HEK293T (cell line): ENCODE measurements around the gene MLX.

Experiments used
- BHLHE40 ChIP-seq: fragments of 450-650 bp; IDR thresholded peaks from 2 replicates; pipeline ENCODE4 v1.6.1; 2016; ENCODE audit warnings: mild to moderate bottlenecking, moderate library complexity, borderline replicate concordance
- FOXM1 ChIP-seq: fragments of 450-650 bp; IDR thresholded peaks from 2 replicates; pipeline ENCODE4 v1.6.1; 2017; ENCODE audit warnings: mild to moderate bottlenecking, borderline replicate concordance
- SP1 ChIP-seq: fragments of 450-650 bp; IDR thresholded peaks from 2 replicates; pipeline ENCODE4 v1.6.1; 2017

DNA sequence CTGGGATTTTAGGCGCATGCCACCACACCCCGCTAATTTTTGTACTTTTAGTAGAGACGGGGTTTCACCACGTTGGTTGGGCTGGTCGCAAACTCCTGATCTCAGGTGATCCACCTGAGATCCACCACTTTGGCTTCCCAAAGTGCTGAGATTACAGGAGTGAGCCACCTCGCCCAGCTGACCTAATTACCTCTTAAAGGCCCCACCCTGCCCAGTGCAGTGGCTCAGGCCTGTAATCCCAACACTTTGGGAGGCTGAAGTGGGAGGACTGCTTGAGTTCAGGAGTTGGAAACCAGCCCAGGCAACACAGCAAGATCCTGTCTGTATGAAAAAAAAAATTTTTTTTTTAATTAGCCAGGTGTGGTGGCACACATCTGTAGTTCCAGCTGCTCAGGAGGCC is 7.8 kb upstream of the MLX start:
- TF ChIP-seq FOXM1 (no peak), SP1 (no peak), BHLHE40 (no peak)
